HG03045 (cell line): ENCODE results near the gene ARHGEF12.

Experiments used
- ATAC-seq: cut with Tn5 transposase; IDR thresholded peaks from one replicate; pipeline ENCODE4 v1.9.1; 2021; ENCODE audit warnings: mild to moderate bottlenecking, moderate library complexity; ENCODE audit not compliant: unreplicated experiment

ARHGEF12 gene

GRCh38 chr11:120340529-120340928, 4.3 kb downstream of the ARHGEF12 start:
- no peak for ATAC-seq

- no peak for ATAC-seq
These were observed 6.0 kb downstream of the ARHGEF12 start for GRCh38 chr11:120342226-120342625.

GRCh38 chr11:120342678-120343077, 6.5 kb downstream of the ARHGEF12 start:
- ATAC-seq, result no peak

GRCh38 chr11:120343429-120343828, 7.2 kb downstream of the ARHGEF12 start:
- ATAC-seq, result no peak

GRCh38 chr11:120344302-120345004, 8.2 kb downstream of the ARHGEF12 start:
- peak; percentile 82 for ATAC-seq

- no peak for ATAC-seq
These were observed 10.0 kb downstream of the ARHGEF12 start for GRCh38 chr11:120346233-120346632.

- no peak for ATAC-seq
These were observed 14.4 kb downstream of the ARHGEF12 start for GRCh38 chr11:120350637-120351036.

- ATAC-seq, result no peak
These were observed 16.2 kb downstream of the ARHGEF12 start for GRCh38 chr11:120352405-120352804.

- no peak for ATAC-seq
These were observed 17.9 kb downstream of the ARHGEF12 start for GRCh38 chr11:120354068-120354467.

- no peak for ATAC-seq
These were observed 18.6 kb downstream of the ARHGEF12 start for GRCh38 chr11:120354779-120355178.

GRCh38 chr11:120357620-120358019, 21.4 kb downstream of the ARHGEF12 start:
- ATAC-seq, result no peak

GRCh38 chr11:120358729-120359128, 22.5 kb downstream of the ARHGEF12 start:
- no peak for ATAC-seq

GRCh38 chr11:120363436-120363835, 27.2 kb downstream of the ARHGEF12 start:
- no peak for ATAC-seq

- no peak for ATAC-seq
These were observed 29.3 kb downstream of the ARHGEF12 start for GRCh38 chr11:120365512-120365911.

GRCh38 chr11:120372296-120372695, 36.1 kb downstream of the ARHGEF12 start:
- ATAC-seq, result no peak

- no peak for ATAC-seq
These were observed 38.9 kb downstream of the ARHGEF12 start for GRCh38 chr11:120375076-120375475.

GRCh38 chr11:120376547-120377182, 40.5 kb downstream of the ARHGEF12 start:
- no peak for ATAC-seq

- no peak for ATAC-seq
These were observed 42.3 kb downstream of the ARHGEF12 start for GRCh38 chr11:120378474-120378873.

- ATAC-seq, result no peak
These were observed 45.2 kb downstream of the ARHGEF12 start for GRCh38 chr11:120381401-120381800.

GRCh38 chr11:120383518-120384155, 47.4 kb downstream of the ARHGEF12 start:
- no peak for ATAC-seq

- no peak for ATAC-seq
These were observed 48.3 kb downstream of the ARHGEF12 start for GRCh38 chr11:120384476-120384875.

- no peak for ATAC-seq
These were observed 48.9 kb downstream of the ARHGEF12 start for GRCh38 chr11:120385110-120385509.
